NCI-H748 treated with DMSO at 0.1 percent for 48 hours (cell line): ENCODE results near the gene TRPC3.
A peak's percentile ranks its signal among the peaks of the same experiment; 100 is the strongest.
"Not testable (repeated sequence)": the region's sequence is repeated elsewhere in the genome, so short reads cannot be mapped to it uniquely, and the experiment has no call there.

Experiments
- DNase-seq: peaks from one replicate; lab custom pipeline; 2025; lab: John Stamatoyannopoulos, UW

The TRPC3 gene

DNA sequence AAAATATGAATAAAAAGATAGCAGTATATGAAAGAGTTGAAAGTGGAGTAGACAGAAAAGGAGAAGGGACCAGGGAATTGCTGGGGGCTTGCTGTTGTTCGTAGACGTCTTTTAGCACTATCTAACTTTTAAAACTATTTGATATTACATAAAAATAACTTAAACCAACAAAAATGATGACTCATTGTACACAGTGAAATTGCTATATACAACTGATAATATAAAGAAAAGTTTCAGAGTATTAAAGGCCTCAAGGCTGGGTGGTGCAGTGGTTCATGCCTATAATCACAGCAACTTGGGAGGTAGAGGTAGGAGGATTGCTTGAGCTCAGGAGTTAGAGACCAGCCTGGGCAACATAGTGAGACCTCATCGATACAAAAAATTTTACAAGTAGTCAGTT, 5.2 kb downstream of the TRPC3 start:
- no peak for DNase-seq

DNA sequence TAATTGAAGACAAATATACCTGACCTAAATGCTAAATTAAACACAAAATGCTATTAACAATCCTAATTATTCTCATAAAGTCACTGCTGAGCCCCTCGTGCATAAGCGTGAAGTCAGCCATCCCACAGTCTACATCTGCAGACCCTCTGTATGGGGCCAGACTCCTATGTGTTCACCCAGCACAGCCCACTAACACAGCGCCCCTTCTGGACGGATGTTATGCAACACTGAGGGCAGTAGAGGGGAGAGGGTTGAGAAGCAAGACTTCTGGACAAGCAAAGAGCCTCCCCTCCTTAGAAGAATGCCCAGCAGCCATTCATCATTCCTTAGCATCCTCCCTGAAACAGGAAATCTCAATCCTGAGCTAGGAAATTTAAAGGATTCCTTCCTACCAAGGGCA, 7.9 kb downstream of the TRPC3 start:
- no peak for DNase-seq

DNA sequence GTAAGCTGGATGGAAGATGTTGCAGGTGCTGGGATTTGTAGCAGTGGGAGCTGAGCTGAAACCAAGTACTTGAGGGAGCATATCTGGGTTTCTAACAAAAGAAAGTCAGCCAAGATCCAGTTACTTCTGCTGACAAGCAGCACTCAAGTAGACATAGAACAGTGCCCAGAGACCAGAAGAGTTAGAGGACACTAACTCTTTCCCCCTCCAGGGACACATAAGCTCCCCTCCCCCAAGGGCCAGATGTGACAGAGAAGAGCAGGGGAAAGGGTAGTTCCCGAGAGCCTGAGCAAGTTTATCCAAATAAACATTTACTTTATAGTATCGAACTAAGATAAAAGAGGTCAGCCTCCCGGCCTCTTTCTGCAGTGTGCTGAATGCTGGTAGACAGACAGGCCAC, 12.2 kb downstream of the TRPC3 start:
- no peak for DNase-seq

DNA sequence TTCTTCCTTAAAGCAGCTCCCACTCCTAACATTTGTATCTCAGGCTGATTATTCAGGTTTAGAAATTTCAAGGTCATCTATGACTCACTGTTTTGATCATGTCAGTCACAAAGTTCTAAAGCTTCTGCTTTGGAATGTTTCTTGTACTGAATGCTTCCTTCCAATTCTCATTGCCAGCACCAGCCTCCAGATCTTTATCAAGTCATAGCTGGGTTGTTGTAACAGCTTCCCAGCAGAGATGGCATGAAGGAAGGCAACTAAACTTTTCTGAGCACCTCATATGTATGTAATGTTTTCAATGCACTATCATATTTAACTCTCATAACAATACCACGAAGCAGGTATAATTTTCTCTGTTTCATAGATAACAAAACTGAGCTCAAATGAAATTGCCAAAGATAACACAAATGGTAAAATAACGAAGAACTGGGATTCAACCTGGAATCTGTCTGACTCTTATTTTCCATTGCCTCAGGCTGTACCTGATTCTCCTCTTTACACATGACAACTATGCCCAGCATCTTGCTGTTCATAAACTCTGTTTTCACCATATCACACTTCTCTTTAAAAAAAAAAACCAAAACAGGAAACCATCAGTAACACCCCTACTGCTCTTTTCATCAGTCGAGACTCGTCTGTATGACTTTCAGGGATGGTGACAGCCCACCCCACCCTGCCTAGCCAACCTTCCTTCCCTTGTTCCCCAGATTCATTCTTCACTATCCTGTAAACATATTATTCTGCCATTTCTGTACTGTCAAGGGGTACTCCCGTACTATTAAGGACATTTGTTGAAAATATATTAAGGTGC, 13.4 kb downstream of the TRPC3 start:
- no peak for DNase-seq

DNA sequence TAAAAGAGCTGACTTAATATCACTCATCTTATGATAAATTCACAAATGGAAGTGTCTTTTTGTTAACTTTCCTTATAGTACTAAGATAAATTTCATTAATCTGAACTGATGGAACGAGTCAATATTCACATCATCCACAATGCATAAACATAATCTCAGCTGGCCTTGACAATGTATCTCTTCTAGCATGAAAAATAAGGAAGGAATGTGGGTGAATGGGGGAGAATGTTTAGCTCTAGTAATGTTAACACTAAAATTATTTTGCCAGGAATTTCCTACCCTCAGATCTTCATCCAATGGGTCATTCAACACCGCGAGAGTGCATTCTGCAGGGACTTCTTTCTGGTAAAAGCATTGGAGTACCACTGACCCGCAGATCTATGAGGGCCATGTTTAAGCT, 15.8 kb downstream of the TRPC3 start:
- no peak for DNase-seq

DNA sequence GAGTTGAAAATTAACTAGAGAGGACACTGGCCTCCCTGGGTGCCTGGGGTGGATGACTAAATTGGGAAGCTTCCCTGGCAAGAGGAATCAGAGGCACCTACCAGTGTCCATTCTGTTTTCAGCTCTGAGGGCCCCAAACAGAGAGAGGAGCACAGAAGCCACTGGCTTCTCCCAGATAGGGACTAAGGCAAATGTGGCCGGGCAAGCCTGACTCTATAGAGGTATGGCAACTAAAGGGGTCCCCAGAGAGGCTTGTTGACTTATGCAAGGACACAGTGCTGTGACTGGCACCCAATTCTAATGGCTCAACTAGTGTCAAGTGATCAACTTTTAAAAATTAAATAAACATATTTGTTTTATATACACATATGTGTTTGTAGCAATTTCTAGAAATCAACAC, 17.2 kb downstream of the TRPC3 start:
- no peak for DNase-seq

DNA sequence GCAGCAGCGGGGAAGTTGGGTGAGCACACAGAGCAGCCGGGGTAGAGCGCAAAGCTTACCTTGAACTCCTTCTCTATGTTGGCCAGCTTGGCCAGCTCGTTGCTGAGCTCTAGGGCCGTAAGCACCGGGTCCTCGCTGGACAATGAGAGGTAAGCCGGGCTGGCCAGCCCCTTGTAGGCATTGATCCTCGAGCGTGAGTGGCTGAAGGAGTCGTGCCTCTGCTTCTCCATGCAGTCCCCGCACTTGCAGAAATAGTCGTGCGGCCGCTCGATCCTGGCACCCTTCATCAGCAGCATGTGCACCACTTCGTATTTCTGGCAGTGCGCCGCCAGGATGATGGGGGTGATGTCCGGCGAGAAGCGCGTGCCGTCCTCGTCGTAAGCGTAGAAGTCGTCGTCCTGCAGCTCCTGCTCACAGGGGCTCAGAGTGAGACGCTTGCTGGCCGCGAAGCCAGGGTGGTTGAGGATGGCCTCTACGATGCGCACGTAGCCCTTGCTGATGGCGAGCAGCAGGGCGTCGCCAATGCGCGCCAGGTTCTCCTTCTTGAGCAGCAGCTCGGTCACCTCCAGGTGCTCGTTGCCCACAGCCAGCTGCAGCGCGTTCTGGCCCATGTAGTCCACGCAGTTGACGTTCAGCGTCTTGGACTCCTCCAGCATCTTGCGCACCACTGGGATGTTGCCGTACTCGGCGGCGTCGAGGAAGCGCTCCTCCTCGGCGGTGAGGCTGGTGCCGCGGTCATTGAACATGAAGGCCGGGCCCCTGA, 19.5 kb downstream of the TRPC3 start:
- no peak for DNase-seq

DNA sequence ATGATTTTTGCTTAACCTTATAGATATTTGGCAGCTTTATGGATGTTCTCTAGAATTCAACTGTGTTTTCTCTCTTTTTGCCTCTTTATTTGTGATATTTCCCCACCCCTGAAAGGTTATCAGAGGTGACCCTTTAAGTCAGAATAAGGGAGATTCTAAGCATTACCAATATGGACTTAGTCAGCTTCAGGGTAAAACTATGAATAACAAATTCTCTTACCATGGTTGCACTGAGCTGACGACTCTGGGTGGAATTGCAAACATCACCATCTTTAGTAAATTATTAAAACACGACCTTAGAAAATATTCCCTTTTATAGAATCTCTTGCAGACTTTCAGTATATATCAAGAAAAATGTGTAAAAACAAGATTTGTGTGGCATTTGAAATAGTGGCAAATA, 21.6 kb downstream of the TRPC3 start:
- no peak for DNase-seq

DNA sequence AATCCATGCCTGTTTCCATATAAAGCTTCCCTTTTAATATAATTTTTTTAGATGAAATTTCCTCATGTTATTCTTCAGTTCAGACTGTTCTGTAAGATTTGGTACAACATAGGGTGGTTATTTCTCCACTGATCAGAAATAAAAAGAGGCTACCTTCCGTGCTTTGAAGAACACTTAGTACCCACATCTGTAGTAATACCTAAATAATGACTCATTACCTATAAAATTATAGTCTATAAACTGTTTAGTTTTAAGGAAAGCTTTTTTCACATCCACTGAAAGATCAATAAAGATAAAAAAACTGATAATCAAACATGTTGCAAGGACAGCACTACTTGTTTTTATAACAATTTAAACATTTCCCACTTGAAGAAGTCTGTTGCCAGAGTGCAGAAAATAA, 23.9 kb downstream of the TRPC3 start:
- no peak for DNase-seq

DNA sequence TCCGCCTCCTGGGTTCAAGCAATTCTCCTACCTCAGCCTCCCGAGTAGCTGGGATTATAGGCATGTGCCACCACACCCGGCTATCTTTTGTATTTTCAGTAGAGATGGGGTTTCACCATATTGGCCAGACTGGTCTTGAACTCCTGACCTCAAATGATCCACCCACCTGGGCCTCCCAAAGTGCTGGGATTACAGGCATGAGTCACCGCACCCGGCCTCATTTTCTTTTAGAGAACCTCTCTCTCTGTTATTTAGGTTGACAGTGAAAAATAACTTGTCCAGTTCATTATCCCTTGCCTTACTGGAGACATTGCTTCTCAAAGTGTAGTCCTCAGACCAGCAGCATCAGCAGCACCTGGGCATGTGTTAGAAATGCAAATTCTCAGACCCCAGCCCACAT, 25.4 kb downstream of the TRPC3 start:
- DNase-seq = not testable (repeated sequence)

DNA sequence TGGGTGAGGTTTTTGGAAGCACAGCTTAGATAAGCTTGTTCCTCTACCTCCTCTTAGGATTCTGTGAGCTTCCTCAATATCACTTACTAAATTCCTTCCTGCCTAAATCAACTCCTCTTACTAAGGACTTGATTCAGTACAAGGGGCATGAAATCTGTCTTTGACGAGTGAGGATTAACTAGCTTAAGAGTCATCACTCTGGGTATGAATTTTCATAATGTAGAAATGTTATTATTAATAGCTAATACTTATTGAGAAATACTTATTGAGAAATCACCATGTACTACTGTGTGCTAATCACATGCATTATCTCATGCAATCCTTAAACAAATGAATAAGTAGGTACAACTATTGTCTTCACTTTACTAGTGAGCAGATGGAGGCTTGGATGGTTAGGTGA, 28.6 kb downstream of the TRPC3 start:
- DNase-seq = no peak

DNA sequence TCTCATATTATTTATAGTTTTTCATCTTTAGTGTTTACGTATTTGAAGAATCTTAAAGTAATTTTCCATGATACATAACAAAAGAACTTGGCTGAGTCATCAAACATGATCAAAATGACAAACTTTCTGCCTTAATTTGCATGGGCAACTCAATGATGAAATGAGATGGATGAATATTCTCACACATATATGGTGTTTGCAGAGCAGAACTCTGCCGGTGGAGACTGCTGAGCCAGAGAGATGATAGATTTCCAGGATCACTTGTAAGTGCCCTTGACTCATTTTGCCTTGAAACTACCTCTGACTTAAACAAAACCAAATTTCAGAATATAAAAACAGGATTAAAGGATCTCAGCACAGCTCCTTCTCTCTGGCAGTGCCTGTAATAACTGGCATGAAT, 38.2 kb downstream of the TRPC3 start:
- no peak for DNase-seq

DNA sequence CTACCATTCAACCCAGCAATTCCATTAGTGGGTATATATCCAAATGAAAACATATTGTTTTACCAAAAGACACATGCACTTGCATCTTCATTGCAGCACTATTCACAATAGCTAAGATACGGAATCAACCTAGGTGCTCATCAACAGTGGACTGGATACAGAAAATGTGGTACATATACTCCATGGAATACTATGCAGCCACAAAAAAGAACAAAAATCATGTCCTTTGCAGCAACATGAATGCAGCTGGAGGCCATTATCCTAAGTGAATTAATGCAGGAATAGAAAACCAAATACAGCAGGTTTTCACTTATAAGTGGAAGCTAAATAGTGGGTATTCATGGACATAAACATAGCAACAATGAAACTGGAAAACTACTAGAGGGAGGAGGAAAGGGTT, 43.5 kb downstream of the TRPC3 start:
- no peak for DNase-seq

DNA sequence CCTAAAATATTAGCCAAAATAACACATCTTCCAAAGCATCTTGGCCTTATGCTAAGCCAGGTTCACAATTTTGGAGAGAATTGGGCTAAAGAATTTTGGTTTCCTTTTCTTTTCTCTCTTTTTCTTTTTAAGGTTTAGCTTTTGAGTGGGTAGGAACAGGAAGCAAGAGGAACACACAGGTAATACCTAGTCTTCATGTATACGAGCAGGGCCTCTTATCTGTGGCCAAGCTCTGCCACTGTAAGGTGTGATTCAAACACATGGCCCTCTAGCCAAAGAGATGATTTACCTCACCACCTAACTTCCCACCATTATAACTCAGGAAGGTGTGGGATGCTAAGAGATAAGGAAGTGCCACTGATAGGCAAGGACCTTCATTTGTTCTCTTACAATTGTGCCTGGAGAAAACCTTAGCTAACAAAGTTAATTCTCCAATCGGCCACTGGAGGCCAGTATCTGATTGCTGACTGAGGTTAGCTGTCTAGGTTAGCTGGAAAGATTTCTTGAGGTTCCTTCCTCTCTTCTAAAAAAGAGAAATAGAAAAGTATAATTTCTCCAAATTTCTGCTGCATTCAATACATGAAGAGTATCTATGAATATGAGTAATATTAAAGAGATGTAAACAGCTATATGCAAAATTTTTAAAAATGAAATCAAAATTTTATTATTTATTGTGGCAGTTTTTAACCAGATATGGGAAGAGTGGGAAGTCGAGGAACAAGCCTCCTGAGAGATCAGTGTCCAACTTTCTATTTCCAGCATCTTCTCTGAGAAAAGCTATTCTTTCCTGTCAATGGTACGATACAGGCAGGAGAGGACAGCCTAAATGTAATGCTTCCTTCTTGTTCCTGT, 51.5 kb downstream of the TRPC3 start:
- DNase-seq = peak; percentile 34

DNA sequence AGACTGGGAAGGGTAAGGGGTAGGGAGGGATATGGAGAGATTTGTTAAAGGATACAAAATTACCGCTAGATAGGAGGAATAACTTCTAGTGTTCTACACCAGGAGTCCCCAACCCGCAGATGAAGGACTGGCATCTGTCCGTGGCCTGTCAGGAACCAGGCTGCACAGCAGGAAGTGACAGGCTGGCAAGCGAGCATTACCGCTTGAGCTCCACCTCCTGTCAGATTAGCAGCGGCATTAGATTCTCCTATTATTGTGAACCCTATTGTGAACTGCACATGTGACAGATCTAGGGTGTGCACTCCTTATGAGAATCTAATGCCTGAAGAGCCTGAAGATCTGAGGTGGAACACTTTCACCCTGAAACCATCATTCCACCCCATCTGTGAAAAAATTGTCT, 53.7 kb downstream of the TRPC3 start:
- no peak for DNase-seq

DNA sequence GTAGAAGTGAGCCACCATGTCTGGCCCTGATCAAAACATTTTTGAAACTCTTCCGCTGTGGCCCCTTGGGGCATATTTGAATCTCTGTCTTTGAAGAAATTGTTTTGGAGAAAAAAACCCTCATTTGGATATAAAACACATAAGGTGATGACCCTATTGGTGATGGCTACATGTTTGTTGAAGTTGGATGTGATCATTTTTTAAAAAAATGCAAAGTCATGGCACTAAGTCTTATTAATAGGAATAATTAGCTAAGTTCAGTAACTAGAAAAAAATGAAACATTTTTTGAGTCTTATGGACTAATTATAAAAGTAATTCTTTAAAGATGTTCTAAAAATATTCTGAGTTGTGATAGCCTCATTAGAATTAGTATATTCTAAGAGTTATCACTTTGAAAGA, 63.7 kb downstream of the TRPC3 start:
- no peak for DNase-seq

DNA sequence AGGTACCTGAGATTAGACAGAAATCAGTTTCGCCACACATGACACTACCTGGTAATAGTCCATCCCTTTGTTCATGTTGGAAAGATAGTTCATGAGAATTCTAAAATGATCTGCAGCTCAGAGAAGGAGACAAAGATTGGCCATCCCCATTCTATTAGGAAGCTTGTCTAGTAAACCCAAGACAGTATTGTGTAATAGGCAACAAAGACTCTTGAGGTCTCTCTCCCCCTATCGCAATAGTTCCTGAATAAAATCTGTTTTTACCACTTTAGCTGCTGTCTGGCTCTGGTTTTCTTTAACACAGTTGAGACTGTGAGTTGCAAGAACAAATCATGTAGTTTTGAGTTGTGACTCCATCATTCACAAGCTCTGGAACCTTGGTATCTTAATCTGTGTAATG, 66.7 kb downstream of the TRPC3 start:
- DNase-seq = no peak

DNA sequence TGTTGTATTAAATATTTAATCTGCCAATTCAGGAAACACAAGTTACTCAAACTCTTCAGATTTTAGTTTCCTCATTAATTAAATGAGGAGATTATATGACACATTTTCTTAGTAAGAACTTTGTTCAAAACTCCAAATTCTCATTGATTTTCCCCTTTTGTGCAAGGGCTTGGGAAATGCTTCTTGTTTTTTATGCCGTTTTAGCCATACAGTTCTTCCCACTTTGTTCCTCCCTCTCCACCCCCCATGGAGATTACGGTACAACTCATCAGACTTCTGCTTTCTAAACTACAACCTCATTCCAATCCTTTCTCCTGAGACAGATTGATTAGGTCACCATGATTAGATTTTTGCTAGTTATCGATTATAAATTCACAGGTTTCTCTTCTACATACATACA, 70.7 kb downstream of the TRPC3 start:
- no peak for DNase-seq

DNA sequence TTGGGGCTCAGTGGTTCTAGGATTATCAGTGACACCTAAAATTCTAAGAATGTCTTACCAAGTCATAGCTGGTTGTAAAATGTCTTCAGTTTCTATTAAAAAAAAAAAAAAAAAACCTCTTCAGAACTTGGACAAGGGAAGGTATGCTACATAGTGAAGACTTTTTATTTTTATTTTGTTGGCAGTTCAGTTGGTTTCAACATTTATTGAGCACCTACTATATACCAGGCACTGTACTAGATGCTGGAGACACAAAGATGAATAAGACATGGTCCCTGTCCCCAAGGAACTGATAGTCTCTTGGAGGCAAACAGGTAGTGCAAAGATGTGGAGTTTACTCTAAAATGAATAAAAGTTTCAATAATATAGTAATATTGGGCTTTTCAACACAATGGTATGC, 72.7 kb downstream of the TRPC3 start:
- no peak for DNase-seq

DNA sequence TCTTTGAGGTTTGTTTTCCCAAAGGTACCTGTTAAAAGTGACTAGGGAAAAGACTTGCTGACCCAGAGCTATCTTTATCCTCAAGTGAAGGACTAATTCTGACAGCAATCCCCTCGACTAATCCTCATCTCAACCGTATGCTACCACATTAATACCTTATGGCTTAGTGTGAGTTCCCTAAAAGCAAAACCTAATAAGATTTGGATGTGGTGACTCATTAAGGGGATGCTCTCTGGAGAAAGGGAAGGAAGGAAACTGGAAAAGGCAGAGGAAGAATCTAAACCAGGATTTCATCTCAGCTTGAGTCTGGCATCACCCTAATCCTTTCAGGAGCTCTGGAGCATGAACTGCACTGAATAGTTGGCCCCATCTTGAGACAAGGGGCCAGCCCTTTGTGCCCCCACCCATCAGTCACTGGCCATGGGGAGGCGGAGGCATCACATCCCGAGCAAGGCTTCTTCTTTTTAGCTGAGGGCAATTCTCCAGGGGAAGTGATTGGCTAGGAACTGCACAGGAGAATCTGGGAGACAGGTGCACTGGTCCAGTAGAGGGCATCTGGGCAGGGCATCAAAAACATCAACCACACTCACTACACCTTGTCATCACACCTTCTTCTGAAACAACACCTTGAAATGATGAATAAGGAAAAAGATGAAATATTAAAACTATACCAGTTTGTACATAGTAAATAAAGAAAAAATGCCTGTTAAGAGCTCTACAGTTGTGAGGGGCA, 74.7 kb downstream of the TRPC3 start:
- DNase-seq = no peak

DNA sequence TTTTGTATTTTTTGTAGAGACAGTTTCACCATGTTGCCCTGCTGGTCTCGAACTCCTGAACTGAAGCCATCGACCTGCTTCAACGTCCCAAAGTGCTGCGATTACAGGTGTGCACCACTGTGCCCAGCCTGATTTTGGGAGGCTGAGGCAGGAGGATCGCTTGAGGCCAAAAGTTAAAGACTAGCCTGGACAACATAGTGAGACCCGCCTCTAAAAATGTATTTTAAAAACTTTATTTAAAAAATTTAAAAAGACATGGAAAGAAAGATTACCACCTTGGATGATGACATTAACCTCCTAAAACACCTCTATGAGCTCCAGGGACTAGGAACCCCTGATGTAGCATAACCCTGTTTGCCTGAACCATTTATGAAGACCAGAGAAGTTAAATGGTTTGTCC, 75.8 kb downstream of the TRPC3 start:
- DNase-seq = no peak

DNA sequence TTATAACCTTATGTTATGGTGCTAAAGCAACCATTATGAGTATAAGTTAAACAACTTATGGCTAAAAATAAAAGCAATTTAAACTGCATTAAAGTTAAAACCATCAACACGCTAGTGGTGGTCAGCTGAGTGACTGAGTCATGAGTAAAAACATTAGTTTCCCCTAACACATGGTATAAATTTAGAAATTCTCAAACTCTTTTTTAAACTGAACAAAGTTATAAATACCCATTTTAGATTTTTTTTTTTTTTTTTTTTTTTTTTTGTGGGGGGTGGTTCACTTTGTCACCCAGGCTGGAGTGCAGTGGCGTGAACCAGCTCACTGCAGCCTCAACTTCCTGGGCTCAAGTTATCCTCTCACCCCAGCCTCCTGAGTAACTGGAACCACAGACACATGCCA, 76.2 kb downstream of the TRPC3 start:
- no peak for DNase-seq
